Ishikawa (cell line): ENCODE measurements around the gene IL1A.

Experiments
- EGR1 ChIP-seq: IDR thresholded peaks from 2 replicates; pipeline ENCODE4 v1.6.1; 2012
- MAX ChIP-seq: IDR thresholded peaks from 2 replicates; pipeline ENCODE4 v1.6.1; 2012
- NFIC ChIP-seq: IDR thresholded peaks from 2 replicates; pipeline ENCODE4 v1.6.1; 2012
- RAD21 ChIP-seq: IDR thresholded peaks from 2 replicates; pipeline ENCODE4 v1.6.1; 2012; ENCODE audit warnings: low read depth
- REST ChIP-seq: IDR thresholded peaks from 2 replicates; pipeline ENCODE4 v1.6.1; 2012; ENCODE audit warnings: low read depth, mild to moderate bottlenecking
- TCF12 ChIP-seq: IDR thresholded peaks from 2 replicates; pipeline ENCODE4 v1.6.1; 2012; ENCODE audit warnings: low read depth
- USF1 ChIP-seq: IDR thresholded peaks from 2 replicates; pipeline ENCODE4 v1.6.1; 2012

- TF ChIP-seq REST = no peak
- TF ChIP-seq USF1 = no peak
- no peak for TF ChIP-seq TCF12
- TF ChIP-seq MAX = no peak
- no peak for TF ChIP-seq NFIC
- no peak for TF ChIP-seq EGR1
- TF ChIP-seq RAD21 = no peak
These were observed 2.0 kb downstream of the IL1A start for GRCh38 chr2:112782234-112782799.
